Loucy (cell line): ENCODE results near the gene CCDC150.

ENCODE experiments used
- CTCF ChIP-seq: fragments of 200-600 bp; sonication (generic); conservative IDR thresholded peaks from 2 replicates; pipeline ENCODE4 v1.5.1; 2014; ENCODE audit warnings: mild to moderate bottlenecking, antibody characterized with exemption, low read length
- EZH2phosphoT487 ChIP-seq: fragments of 200-600 bp; IDR thresholded peaks from 2 replicates; pipeline ENCODE4 v1.6.1; 2018; ENCODE audit warnings: antibody characterized with exemption, mild to moderate bottlenecking, moderate library complexity, borderline replicate concordance

GRCh38 chr2:196677404-196677803, 37.9 kb downstream of the CCDC150 start:
- TF ChIP-seq CTCF (no peak), EZH2phosphoT487 (no peak)
